ENCODE measurements around the gene GUSB.
"Not testable (repeated sequence)": the region's sequence is repeated elsewhere in the genome, so short reads cannot be mapped to it uniquely, and the experiment has no call there.

GUSB gene

GRCh38 chr7:65974876-65975275 lies 7.1 kb downstream of the GUSB start:
- DNase-seq, result no peak

GRCh38 chr7:65974191-65974801 lies 7.7 kb downstream of the GUSB start:
- DNase-seq, result no peak

GRCh38 chr7:65972976-65973375 lies 9.0 kb downstream of the GUSB start:
- DNase-seq, result no peak

GRCh38 chr7:65971021-65971420 lies 11.0 kb downstream of the GUSB start:
- DNase-seq, result no peak

GRCh38 chr7:65968256-65969185 lies 13.5 kb downstream of the GUSB start:
- no peak for DNase-seq

- DNase-seq, result no peak
Observed at GRCh38 chr7:65967361-65968155, 14.5 kb downstream of the GUSB start.

GRCh38 chr7:65966146-65966545 lies 15.9 kb downstream of the GUSB start:
- DNase-seq, result no peak

GRCh38 chr7:65964671-65965070 lies 17.3 kb downstream of the GUSB start:
- DNase-seq, result not testable (repeated sequence)

GRCh38 chr7:65962033-65962432 lies 20.0 kb downstream of the GUSB start:
- no peak for DNase-seq

GRCh38 chr7:65960351-65961074 lies 21.5 kb downstream of the GUSB start:
- no peak for DNase-seq

GRCh38 chr7:65955718-65956117 lies 26.3 kb downstream of the GUSB start:
- DNase-seq, result no peak

- DNase-seq, result no peak
Observed at GRCh38 chr7:65953890-65954450, 28.0 kb downstream of the GUSB start.

- no peak for DNase-seq
Observed at GRCh38 chr7:65953001-65953720, 28.9 kb downstream of the GUSB start.

GRCh38 chr7:65951837-65952578 lies 30.0 kb downstream of the GUSB start:
- no peak for DNase-seq

GRCh38 chr7:65946904-65947303 lies 35.1 kb downstream of the GUSB start:
- DNase-seq, result peak in 1 of 5 donors; percentile 6

- not testable (repeated sequence) for DNase-seq
Observed at GRCh38 chr7:65945787-65946186, 36.2 kb downstream of the GUSB start.

- no peak for DNase-seq
Observed at GRCh38 chr7:65938336-65938895, 43.6 kb downstream of the GUSB start.

- DNase-seq, result no peak
Observed at GRCh38 chr7:65937296-65937695, 44.7 kb downstream of the GUSB start.

- DNase-seq, result no peak
Observed at GRCh38 chr7:65931685-65932084, 50.3 kb downstream of the GUSB start.

All from T-helper 1 cell (primary cell).